ENCODE results near the gene IBA57. TPM values are rescaled to one million over a fixed set of nuclear protein-coding genes. Genes with fewer than 3 reads are reported as not detected.

Gene IBA57
- total RNA-seq: 10 to 100 TPM in 1 of 4 donors, 1 to 10 TPM in 3; 3.7 to 11.8 (median 6.6) TPM

DNA sequence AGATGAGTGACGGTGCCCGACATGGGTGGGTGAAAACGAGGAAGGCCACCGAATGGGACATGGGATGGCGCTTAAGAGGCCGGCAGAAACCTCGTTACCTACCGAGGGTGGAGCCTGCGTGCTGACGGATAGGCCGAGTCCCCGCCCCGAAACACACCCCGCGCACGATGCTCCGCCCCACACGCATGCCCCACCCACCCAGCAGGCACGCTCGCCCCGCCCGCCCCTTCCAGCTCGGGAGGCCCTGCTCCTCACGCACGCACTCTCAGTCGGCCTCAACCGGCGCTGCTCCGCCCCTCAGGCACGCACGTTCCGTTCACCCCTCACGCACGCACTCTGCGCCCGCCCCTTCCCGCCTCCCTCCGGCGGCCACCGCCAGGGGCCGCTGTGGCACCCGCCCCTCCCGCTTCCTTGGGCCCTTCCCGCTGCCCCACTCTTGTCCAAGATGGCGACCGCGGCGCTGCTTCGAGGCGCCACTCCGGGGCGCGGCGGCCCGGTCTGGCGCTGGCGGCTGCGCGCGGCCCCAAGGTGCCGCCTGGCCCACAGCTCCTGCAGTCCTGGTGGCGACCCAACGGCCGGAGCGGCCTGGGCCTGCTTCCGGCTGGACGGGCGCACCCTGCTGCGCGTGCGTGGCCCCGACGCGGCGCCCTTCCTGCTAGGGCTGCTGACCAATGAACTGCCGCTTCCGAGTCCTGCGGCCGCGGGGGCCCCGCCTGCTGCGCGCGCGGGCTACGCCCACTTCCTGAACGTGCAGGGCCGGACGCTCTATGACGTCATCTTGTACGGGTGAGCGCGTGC is at the start of gene IBA57:
Gene IBA57, plus strand, starts transcription at position 433 of the 798 bp plus-strand sequence. Its CDS starts 13 bp downstream, at position 446.
- WGBS: 0% methylated on average over 56 of the region's 93 CpGs
- TF ChIP-seq POLR2A (IDR thresholded peaks at IDR 0.05; ENCODE audit: low read depth) (peak; percentile 77), EP300 (IDR thresholded peaks at IDR 0.05) (peak; percentile 93), POLR2AphosphoS5 (IDR thresholded peaks at IDR 0.05) (peak; percentile 88 to 95)
- TF ChIP-seq, protein P1, sequence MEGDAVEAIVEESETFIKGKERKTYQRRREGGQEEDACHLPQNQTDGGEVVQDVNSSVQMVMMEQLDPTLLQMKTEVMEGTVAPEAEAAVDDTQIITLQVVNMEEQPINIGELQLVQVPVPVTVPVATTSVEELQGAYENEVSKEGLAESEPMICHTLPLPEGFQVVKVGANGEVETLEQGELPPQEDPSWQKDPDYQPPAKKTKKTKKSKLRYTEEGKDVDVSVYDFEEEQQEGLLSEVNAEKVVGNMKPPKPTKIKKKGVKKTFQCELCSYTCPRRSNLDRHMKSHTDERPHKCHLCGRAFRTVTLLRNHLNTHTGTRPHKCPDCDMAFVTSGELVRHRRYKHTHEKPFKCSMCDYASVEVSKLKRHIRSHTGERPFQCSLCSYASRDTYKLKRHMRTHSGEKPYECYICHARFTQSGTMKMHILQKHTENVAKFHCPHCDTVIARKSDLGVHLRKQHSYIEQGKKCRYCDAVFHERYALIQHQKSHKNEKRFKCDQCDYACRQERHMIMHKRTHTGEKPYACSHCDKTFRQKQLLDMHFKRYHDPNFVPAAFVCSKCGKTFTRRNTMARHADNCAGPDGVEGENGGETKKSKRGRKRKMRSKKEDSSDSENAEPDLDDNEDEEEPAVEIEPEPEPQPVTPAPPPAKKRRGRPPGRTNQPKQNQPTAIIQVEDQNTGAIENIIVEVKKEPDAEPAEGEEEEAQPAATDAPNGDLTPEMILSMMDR (IDR thresholded peaks at IDR 0.05): peak; percentile 93 to 97 (median 94)
- Histone ChIP-seq H3K36me3 (peaks cover 0 to 7% (median 4%) of the 10 kb centered on the region in 4 donors), H3K27ac (replicated peaks in 1 of 4) (peak within 1 kb of the TSS; percentile 97 to 100 (median 100)), H3K27me3 (peaks cover 0 to 22% (median 5%) of the 10 kb centered on the region in 4 donors), H3K9me3 (no peaks in the 10 kb centered on the region), H3K4me1 (peaks cover 46 to 51% (median 50%) of the 10 kb centered on the region in 4 donors), H3K4me3 (peak within 1 kb of the TSS; percentile 76 to 99 (median 88))
- peak; percentile 100 for DNase-seq (ENCODE audit: extremely low spot score)
- intact Hi-C loops (cut with DNase I): loop anchor here (5.0 kb wide), 1 partner anchor 33 kb away; no protein-coding TSS in a partner anchor

- Histone ChIP-seq H3K36me3 (no peaks in the 10 kb centered on the region), H3K27ac (replicated peaks in 1 of 4) (no peak overlapping the region), H3K9me3 (no peaks in the 10 kb centered on the region), H3K4me3 (no peak overlapping the region), H3K27me3 (no peaks in the 10 kb centered on the region), H3K4me1 (no peaks in the 10 kb centered on the region)
- intact Hi-C loops (cut with DNase I): no loop called here
- TF ChIP-seq EP300 (IDR thresholded peaks at IDR 0.05): no peak
- TF ChIP-seq POLR2AphosphoS5 (IDR thresholded peaks at IDR 0.05): no peak
- no peak for TF ChIP-seq POLR2A (IDR thresholded peaks at IDR 0.05; ENCODE audit: low read depth)
- TF ChIP-seq, protein P1 (IDR thresholded peaks at IDR 0.05): no peak
- WGBS: 96% methylated on average over 4 of the region's 4 CpGs
- no peak for DNase-seq (ENCODE audit: extremely low spot score)
Measured at GRCh38 chr1:228117335-228117734, 48.3 kb upstream of the IBA57 start.

GRCh38 chr1:228118040-228118439 is 47.6 kb upstream of the IBA57 start:
- intact Hi-C loops (cut with DNase I): no loop called here
- H3K4me3 ChIP-seq: no peak overlapping the region
- H3K27me3 ChIP-seq: no peaks in the 10 kb centered on the region
- no peaks in the 10 kb centered on the region for H3K4me1 ChIP-seq
- 79% methylated on average over 2 of the region's 2 CpGs for WGBS
- H3K36me3 ChIP-seq: no peaks in the 10 kb centered on the region
- no peak for DNase-seq (ENCODE audit: extremely low spot score)
- no peak overlapping the region for H3K27ac ChIP-seq (replicated peaks in 1 of 4)
- TF ChIP-seq, protein P1 (IDR thresholded peaks at IDR 0.05): no peak
- no peak for TF ChIP-seq POLR2A (IDR thresholded peaks at IDR 0.05; ENCODE audit: low read depth)
- no peak for TF ChIP-seq POLR2AphosphoS5 (IDR thresholded peaks at IDR 0.05)
- TF ChIP-seq EP300 (IDR thresholded peaks at IDR 0.05): no peak
- no peaks in the 10 kb centered on the region for H3K9me3 ChIP-seq

GRCh38 chr1:228120351-228120750 is 45.3 kb upstream of the IBA57 start:
- Histone ChIP-seq H3K4me1 (no peaks in the 10 kb centered on the region), H3K27me3 (no peaks in the 10 kb centered on the region), H3K27ac (replicated peaks in 1 of 4) (no peak overlapping the region), H3K9me3 (no peaks in the 10 kb centered on the region), H3K4me3 (no peak overlapping the region), H3K36me3 (no peaks in the 10 kb centered on the region)
- TF ChIP-seq EP300 (IDR thresholded peaks at IDR 0.05) (no peak), POLR2A (IDR thresholded peaks at IDR 0.05; ENCODE audit: low read depth) (no peak), POLR2AphosphoS5 (IDR thresholded peaks at IDR 0.05) (no peak)
- TF ChIP-seq, protein P1 (IDR thresholded peaks at IDR 0.05): no peak
- 90% methylated on average over 1 of the region's 1 CpG for WGBS
- no peak for DNase-seq (ENCODE audit: extremely low spot score)
- intact Hi-C loops (cut with DNase I): no loop called here

Data from esophagus muscularis mucosa (tissue), 4 donors.